Activated CD8-positive, alpha-beta memory T cell treated with anti-CD3 and anti-CD28 coated beads, Interleukin-2, amount 50 U/mL, for 24 hours (primary cell): Measurements from ENCODE around the gene CGN.

Experiments used
- DNase-seq: peaks from one replicate; pipeline ENCODE4 v3.0.0-alpha.2; 2020; ENCODE audit errors: extremely low read depth

CGN gene

DNA sequence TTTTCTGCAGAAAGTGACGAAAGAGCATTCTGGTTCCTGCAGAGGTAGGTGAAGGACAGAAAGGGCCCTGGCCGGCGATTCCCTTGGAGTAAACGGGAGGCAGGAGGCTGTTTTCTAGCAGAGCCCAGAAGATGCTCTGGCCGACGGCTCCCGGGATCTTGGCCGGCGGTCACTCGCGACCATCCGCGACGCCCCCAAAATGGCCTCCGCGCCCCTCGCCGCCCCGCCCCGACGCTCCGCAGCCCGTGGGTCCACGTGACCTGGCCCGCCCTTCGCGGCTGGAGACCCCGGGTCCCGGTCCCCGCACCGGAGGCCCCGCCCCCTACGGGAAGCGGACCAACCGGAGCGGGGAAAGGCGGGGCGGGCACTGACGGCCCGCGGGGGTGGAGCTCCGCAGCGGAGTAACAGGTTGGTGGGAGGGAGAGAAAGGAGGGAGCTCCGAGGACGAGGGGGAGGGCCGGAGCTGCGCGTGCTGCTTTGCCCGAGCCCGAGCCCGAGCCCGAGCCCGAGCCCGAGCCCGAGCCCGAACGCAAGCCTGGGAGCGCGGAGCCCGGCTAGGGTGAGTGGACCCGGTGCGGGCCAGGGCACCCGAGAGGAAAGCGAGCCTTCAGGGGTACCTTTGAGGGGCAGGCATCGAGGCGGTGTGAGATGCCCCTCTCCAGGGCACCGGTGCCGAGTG lies at the start of gene CGN:
TSS of gene CGN (plus strand) at position 431 of the 679 bp plus-strand sequence. CDS start 7,133 bp downstream, outside the sequence.
- DNase-seq = peak; percentile 56

DNA sequence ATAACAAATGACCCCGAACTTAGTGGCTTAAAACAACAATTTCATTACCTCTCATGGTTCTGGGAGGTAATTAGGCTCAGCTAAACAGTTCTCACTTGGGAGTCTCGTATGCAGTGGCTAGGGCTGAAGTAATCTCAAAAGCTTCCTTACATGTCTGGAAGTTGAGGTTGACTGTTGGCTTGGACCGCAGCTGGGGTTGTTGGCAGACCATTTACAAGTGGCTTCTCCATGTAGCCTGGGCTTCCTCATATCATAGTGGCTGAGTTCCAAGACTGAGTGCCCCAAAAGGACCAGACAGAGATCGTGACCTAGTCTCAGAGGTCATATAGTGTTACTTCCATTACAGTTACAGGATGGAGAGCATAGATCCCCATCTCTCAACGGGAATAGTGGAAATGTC lies 49.5 kb upstream of the CGN start:
- DNase-seq = no peak

GRCh38 chr1:151465026-151465425 lies 46.2 kb upstream of the CGN start:
- no peak for DNase-seq

DNA sequence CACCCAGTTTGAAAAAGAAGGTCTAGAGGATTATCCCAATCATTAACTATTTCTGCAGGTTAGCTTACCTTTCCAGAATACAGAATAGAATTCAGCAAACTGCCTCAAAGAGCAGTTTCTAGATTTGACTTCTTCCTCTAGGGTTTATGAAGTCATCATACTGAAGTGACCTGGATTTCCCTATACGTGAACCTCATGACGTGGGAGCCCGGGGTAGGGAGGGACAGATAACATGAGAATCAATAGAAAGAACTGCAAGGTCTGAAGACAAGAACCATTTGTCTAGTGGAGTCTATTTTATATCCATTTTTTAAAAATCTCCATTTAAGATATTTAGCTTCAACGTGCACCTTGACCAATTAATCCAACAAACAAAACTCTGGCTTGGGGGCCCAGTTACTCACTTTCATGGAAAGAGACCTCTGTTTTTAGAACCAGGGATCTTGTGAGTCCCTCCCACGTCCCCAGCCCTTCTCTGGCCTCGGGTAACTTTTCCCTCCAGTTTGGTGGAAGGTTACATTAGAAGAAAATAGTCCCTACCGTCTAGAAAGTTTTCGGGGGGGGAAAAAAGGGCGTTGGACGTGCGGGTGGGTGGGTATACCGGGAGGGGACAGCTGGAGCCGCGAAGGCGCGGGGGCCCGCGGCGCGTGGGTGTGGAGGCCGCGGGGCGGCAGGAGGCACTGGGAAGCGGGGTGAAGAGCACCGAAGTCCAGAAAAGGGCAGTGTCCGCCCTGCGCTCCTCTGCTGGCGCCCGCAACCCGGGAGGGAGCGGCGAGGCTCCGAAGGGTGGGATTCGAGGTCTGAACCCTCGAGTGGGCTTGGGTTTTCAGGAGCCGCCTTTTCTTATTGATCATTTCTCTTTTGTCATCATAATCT lies 38.1 kb upstream of the CGN start:
- no peak for DNase-seq

DNA sequence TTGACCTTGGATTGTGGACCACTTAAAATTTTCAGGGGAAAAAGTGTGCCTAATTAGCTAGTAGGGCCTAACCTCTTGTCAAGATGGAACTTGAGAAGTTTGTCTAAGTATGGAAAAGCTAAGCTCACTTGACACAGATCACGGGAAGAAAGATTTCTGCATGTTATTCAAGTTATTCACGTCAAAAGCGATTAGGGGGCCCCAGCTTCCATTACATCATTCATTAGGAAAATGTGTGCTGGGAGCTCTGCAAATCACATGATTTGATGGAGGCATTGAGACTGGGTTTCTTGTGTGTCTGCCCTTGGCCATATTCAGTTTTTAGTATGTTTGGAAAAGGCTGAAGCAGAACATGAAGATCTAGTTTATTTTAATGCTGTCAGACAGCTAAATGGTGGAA lies 36.4 kb upstream of the CGN start:
- no peak for DNase-seq

- no peak for DNase-seq
Observed at GRCh38 chr1:151475175-151475574, 36.0 kb upstream of the CGN start.

- no peak for DNase-seq
Observed at GRCh38 chr1:151476083-151476482, 35.1 kb upstream of the CGN start.

DNA sequence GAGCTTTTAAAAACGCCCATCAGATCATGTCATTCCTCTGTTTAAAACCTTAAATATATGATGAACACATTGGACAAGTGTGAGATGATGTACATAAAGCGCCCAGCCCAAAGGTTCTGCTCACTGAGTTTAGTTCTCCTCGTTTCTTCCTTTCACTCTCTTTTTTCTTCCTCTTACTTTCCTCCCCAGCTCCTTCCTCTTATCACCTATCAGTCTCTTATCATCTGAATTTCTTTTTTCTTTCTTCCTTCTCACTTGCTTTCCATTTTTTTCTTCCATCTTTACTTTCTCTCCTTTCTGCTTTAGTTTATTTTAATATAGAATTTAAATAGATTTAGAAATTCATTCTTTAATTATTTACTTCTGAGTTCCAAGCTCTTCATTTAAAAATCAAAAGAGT lies 34.1 kb upstream of the CGN start:
- DNase-seq = no peak

DNA sequence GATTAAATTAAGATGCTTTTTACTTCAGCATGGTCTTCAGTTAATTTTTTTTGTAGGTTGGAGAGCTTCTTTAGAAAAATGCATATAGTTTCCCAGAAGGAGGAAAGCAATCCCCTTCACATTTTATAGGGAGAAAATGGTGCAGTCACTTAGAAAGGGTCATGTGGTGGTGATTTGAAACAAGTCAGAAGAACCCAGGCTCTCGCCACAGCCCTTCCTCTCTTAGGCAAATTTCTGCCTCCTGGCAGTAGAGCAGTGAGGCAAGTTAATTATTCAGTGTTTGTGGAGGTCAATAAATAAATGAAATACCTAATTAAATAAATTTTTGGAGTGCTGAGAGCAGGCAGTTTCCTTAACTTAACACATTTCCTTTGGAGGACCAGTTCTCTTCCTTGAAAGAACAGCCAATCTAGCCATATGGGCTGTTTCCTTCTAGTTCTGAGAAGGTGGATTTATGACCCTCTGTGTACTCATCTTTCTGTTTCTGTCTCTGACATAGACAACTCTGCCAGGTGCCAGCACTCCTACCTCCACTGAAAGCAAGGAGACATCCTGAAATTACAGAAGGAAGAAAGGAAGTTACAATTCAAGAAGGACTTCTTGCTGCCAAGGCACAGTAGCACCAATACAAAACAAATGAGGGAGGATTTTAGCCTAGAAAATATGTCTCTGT lies 32.9 kb upstream of the CGN start:
- DNase-seq = no peak

GRCh38 chr1:151478923-151479322 lies 32.3 kb upstream of the CGN start:
- DNase-seq = no peak

DNA sequence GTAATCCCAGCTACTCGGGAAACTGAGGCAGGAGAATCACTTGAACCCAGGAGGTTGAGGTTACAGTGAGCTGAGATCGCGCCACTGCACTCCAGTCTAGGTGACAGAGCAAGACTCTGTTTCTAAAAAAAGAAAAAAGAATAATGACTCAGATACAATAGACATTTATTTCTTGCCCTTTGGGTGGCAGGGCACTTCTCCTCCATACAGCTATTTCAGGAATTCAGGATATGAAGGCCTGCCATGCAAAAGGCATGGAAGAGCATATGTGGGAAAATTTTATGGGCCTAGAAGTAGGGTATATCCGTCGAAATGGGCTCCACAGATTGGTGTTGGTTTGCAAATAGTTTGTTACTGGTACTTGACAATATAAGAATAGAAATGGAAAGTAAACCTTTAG lies 31.7 kb upstream of the CGN start:
- no peak for DNase-seq

DNA sequence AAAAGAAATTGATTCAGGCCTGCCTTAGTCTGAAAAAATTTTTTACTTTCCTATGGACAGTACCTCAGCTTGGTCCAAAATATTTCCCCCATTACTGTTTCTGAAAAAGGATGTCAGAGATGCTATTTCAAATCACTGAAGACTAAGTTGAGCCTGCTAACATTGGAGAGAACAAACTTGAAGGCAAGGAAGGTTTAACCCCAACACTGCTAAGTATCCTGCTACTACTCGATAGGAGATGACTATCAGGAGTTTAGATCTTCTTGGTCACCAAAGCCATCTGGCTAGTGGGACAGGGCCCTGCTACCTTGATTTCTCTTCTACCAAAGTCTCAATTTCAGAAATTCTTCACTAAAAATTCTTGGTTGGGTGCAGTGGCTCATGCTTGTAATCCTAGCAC lies 29.2 kb upstream of the CGN start:
- no peak for DNase-seq

DNA sequence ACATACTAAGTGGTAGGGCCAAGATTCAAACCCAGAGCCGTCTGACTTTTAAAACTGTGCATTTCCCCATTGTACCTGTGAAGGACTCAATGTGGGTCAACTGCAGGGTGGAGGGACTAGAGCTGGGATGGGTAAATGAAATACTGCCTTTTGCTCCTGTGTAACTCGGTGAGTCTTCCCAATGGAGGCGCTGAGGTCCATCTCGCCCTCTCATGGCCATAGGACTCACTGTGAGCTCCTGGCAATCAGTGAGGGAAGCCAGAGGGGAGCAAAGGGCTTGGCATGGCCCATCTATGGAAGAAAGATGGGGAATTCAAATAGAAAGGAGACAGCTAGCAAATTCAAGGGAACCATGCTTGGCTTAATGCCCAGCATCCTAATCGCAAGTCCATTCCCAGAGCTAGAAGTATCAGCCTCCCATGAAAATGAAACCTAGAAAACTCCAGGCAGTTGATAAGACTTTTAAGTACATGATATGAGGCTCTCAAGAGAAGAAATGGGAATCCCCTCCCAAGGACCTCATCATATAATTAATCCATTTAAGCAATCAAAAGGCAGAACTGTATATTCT lies 25.4 kb upstream of the CGN start:
- no peak for DNase-seq

- no peak for DNase-seq
Observed at GRCh38 chr1:151486557-151486956, 24.6 kb upstream of the CGN start.

GRCh38 chr1:151491641-151492040 lies 19.5 kb upstream of the CGN start:
- no peak for DNase-seq

DNA sequence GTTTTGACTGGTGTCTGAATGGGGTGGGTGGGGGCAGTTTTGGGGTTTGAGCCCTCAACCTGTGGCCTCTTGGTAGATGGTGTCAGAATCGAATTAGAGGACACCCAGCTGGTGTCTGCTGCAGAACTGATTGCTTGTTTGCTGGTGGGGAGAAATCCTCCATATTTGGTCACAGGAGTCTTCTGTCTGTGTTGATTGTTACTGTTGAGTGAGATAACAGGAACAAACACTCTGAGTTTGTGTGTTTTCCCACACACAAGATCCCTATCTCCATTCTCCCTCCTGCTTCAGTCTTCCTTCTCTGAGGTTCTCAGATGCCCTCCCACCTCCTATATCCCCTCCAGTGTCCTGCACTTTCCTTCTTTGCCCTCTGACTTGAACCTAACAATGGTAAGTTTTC lies 19.1 kb upstream of the CGN start:
- DNase-seq = no peak

DNA sequence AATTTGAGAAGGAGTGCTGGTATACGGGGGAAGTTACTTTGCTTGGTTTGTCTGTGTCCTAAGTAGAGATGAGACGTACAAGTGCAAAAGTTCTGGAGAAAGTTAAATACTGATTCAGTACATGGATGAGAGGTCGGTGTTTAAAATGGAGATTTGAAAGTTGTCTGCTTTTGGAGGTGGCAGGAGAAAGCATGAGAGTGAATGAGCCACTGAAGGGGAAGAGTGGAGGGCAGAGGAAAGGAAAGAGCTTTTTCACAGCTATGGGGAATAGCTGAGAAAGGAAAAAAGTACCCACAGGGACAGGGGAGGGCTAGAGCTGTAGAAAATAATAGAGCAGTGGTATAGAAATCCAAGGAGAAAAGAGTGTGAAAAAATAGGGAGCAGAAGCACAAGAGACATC lies 18.1 kb upstream of the CGN start:
- no peak for DNase-seq

GRCh38 chr1:151494741-151495281 lies 16.4 kb upstream of the CGN start:
- DNase-seq = no peak

DNA sequence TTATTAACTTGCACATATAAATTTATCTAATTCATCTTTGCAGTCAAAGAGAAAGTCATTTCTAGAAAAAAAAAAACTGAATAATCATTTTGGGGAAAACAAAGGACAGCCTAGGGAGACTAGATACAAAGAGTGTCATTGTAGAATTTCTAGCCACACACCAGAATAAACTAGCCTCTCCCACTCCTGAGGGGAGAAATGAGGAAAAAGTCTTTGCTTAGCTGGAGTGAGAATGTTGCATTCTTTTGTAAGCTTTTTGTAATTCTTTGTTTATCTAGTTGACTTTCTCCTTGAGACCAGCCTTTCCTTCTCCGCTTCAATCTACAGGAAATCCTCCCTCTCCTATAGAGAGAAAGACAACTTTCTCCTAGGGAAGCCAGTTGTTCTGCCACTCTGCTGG lies 15.9 kb upstream of the CGN start:
- DNase-seq = no peak

DNA sequence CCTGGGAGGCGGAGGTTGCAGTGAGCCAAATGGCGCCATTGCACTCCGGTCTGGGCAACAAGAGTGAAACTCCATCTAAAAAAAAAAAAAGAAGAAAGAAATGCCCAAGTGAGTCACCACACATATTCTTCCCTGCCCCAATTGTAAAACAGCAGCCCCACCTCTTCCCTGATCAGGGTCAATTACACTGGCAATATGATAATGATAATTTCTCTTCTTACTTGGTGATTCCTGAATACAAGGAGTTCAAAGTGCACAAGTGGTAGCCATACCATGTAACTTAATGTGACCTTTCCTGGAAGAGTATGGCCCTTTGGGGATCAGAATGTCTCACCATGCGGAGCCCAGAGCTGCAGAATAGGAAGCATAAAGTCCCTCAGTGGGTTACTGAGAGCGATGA lies 11.8 kb upstream of the CGN start:
- DNase-seq = no peak

GRCh38 chr1:151499930-151500329 lies 11.3 kb upstream of the CGN start:
- DNase-seq = no peak

DNA sequence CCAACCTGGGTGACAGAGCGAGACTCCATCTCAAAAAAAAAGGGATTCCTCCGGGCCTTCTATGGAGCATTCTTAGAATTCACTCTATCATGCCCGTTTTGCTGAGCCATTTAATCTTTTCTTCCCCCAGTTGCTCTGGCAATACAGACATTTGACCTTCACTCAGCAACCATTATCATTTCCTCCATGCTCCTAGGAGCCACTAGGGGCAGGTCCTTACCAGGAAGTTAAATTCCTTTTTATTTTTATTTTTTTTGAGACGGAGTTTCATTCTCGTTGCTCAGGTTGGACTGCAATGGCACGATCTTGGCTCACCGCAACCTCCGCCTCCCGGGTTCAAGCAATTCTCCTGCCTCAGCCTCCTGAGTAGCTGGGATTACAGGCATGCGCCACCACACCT lies 9.7 kb upstream of the CGN start:
- DNase-seq = no peak
